Endothelial cell of umbilical vein (primary cell): ENCODE data around the gene PRR11. TPM values are rescaled to one million over a fixed set of nuclear protein-coding genes. Genes with fewer than 3 reads are reported as not detected.

Experiments
- BruUV-seq: library from RNA; stranded (reverse); fragments of 400-500 nt; replicated peaks from 2 replicates; lab custom pipeline; 2021; lab: Mats Ljungman, UMichigan
- CTCF ChIA-PET: fragments of 300-600, 350-600 bp; sonication (Branson Sonifier 250); formaldehyde crosslinking; loops from one replicate; lab custom pipeline; 2021; ENCODE audit warnings: antibody characterized with exemption, inconsistent platforms; lab: Charles Lee
- POLR2A ChIA-PET: fragments of 300-600, 350-600 bp; sonication (Branson Sonifier 250); formaldehyde crosslinking; loops from one replicate; lab custom pipeline; 2021; ENCODE audit warnings: antibody characterized with exemption, inconsistent platforms; lab: Charles Lee
- DNase-seq: peaks from one replicate; pipeline ENCODE4 v3.0.0-alpha.2; 2011; ENCODE audit warnings: low read depth, low spot score
- FAIRE-seq: peaks from 2 replicates; lab custom pipeline; 2011; peaks lifted over from hg19 to GRCh38; lab: Jason Lieb, UNC
- H2AFZ ChIP-seq: 2 replicates; pipeline ENCODE4 v1.6.0; 2012; ENCODE audit warnings: low read depth, low read length, control low read depth, inconsistent platforms
- H3K27ac ChIP-seq: 2 replicates; pipeline ENCODE4 v1.5.1; 2011; ENCODE audit warnings: low read depth, mild to moderate bottlenecking, control low read depth, low read length, moderate library complexity; ENCODE audit not compliant: insufficient read depth
- H3K27me3 ChIP-seq, 2 experiments: 2 replicates each; pipeline versions ENCODE4 v1.6.0 to v1.6.1; 2011; ENCODE audit warnings: low read length in 2 of 2, mixed read lengths in 1 of 2; ENCODE audit not compliant: control insufficient read depth in 2 of 2, insufficient read depth in 2 of 2
- H3K36me3 ChIP-seq, 2 experiments: 2 replicates in 1 of 2; 3 replicates in 1 of 2; pipeline ENCODE4 v1.5.1; 2011; ENCODE audit warnings: low read length in 2 of 2, mild to moderate bottlenecking in 1 of 2, moderate library complexity in 1 of 2; ENCODE audit not compliant: control insufficient read depth in 2 of 2, insufficient read depth in 2 of 2; ENCODE audit errors: extremely low read depth in 1 of 2
- H3K4me1 ChIP-seq: 3 replicates; pipeline ENCODE4 v1.5.1; 2011; ENCODE audit warnings: mild to moderate bottlenecking, low read length; ENCODE audit not compliant: control insufficient read depth, insufficient read depth; ENCODE audit errors: extremely low read depth
- H3K4me2 ChIP-seq: 2 replicates; pipeline ENCODE4 v1.6.1; 2011; ENCODE audit warnings: low read length, control low read depth, mixed read lengths; ENCODE audit not compliant: insufficient read depth
- H3K4me3 ChIP-seq, 3 experiments: fragments of 200-600 bp in 1 of 3; sonication (generic), shearing (Covaris generic) in 1 of 3; replicated peaks in 1 of 3; 2 replicates each; pipeline ENCODE4 v1.5.1; 2011 to 2016; ENCODE audit warnings: control low read depth in 3 of 3, low read length in 3 of 3, mild to moderate bottlenecking in 2 of 3, inconsistent platforms in 1 of 3, low read depth in 1 of 3, moderate library complexity in 1 of 3; ENCODE audit not compliant: insufficient read depth in 1 of 3
- H3K79me2 ChIP-seq: 2 replicates; pipeline ENCODE4 v1.6.0; 2012; ENCODE audit warnings: low read length, inconsistent platforms; ENCODE audit not compliant: control insufficient read depth, insufficient read depth
- H3K9ac ChIP-seq: replicated peaks from 2 replicates; pipeline ENCODE3; 2011; ENCODE audit warnings: low read length, control low read depth; ENCODE audit not compliant: insufficient read depth; ENCODE audit errors: extremely low read depth
- H3K9me1 ChIP-seq: replicated peaks from 3 replicates; pipeline ENCODE4 v1.6.0; 2011; ENCODE audit warnings: mild to moderate bottlenecking, low read length; ENCODE audit not compliant: control insufficient read depth, insufficient read depth; ENCODE audit errors: extremely low read depth
- H3K9me3 ChIP-seq: replicated peaks from 2 replicates; pipeline ENCODE4 v1.5.1; 2012; ENCODE audit warnings: low read length, inconsistent platforms; ENCODE audit not compliant: control insufficient read depth, insufficient read depth
- H4K20me1 ChIP-seq: replicated peaks from 2 replicates; pipeline ENCODE3; 2011; ENCODE audit warnings: mild to moderate bottlenecking, low read length; ENCODE audit not compliant: control insufficient read depth, insufficient read depth; ENCODE audit errors: extremely low read depth
- EZH2 ChIP-seq: IDR thresholded peaks from 2 replicates; pipeline ENCODE4 v1.6.1; 2012; ENCODE audit warnings: borderline replicate concordance, low read depth, mild to moderate bottlenecking, moderate library complexity, low read length, inconsistent platforms; ENCODE audit not compliant: severe bottlenecking
- FOS ChIP-seq: IDR thresholded peaks from 2 replicates; pipeline ENCODE4 v1.6.1; 2011; ENCODE audit warnings: mild to moderate bottlenecking, low read length, moderate library complexity, borderline replicate concordance; ENCODE audit not compliant: insufficient read depth
- GATA2 ChIP-seq: IDR thresholded peaks from 2 replicates; pipeline ENCODE4 v1.7.0; 2011; ENCODE audit warnings: low read depth, mild to moderate bottlenecking, moderate library complexity, mixed read lengths, low read length; ENCODE audit not compliant: insufficient read length, insufficient read depth
- JUN ChIP-seq: IDR thresholded peaks from 2 replicates; pipeline ENCODE4 v1.6.1; 2011; ENCODE audit warnings: borderline replicate concordance, low read depth; ENCODE audit not compliant: insufficient read length, insufficient read depth
- MAX ChIP-seq: IDR thresholded peaks from 2 replicates; pipeline ENCODE4 v1.6.1; 2011; ENCODE audit not compliant: insufficient read depth, insufficient read length
- MYC ChIP-seq: IDR thresholded peaks from one replicate; pipeline ENCODE4 v1.6.1; 2011; ENCODE audit warnings: mild to moderate bottlenecking, low read depth, low read length
- POLR2A ChIP-seq: IDR thresholded peaks from 2 replicates; pipeline ENCODE4 v1.6.1; 2012; ENCODE audit warnings: low read depth, mild to moderate bottlenecking, control low read depth, low read length
- POLR2AphosphoS5 ChIP-seq: IDR thresholded peaks from 2 replicates; pipeline ENCODE4 v1.6.1; 2012; ENCODE audit warnings: low read depth, mild to moderate bottlenecking, control low read depth, low read length, moderate library complexity; ENCODE audit not compliant: insufficient read depth
- dilution Hi-C: fragments of 300-500 bp; cut with MboI; formaldehyde crosslinking; loops from one replicate; pipeline ENCODE4 v1.15.0; 2019; ENCODE audit warnings: low sequenced_read_pairs; ENCODE audit not compliant: extremely low pct_ligation_motif_present
- intact Hi-C: fragments of 100-400 bp; cut with micrococcal nuclease; formaldehyde crosslinking; loops from one replicate; pipeline ENCODE4 v1.10.0; 2022
- polyA plus RNA-seq, 4 experiments: library from polyadenylated mRNA; depleted of rRNA in 3 of 4; stranded (reverse) in 3 of 4; unstranded in 1 of 4; fragments of >200 nt; gene quantifications; 2 replicates each; pipeline versions ENCODE4 v1.2.1 to v1.2.3, GENCODE V29; 2011 to 2012; ENCODE audit warnings: missing spikeins in 1 of 4
- total RNA-seq: library from RNA; stranded (reverse); gene quantifications from 2 replicates; pipeline ENCODE4 v1.2.3, GENCODE V29; 2021
- TF ChIP-seq, protein P1 (sequence below), 2 donors: IDR thresholded peaks; 1 replicate in 1 of 2; 2 replicates in 1 of 2; pipeline ENCODE4 v1.5.1; 2011; ENCODE audit warnings: low read length in 2 of 2, mild to moderate bottlenecking in 2 of 2, moderate library complexity in 2 of 2, control low read depth in 1 of 2, inconsistent platforms in 1 of 2, low read depth in 1 of 2; ENCODE audit not compliant: insufficient read depth in 1 of 2; ENCODE audit errors: extremely low read depth in 1 of 2

PRR11 gene
- total and polyA plus RNA-seq, 2 donors (not counting 3 experiments of a cell fraction or from before 2014, with no cell fraction given): 28.8 to 86.3 TPM

GRCh38 chr17:59139939-59140338, 15.6 kb upstream of the PRR11 start:
- Histone ChIP-seq H2AFZ (no peak overlapping the region), H4K20me1 (peaks cover 2% of the 10 kb centered on the region), H3K9ac (no peak overlapping the region), H3K27ac (no peak overlapping the region), H3K4me3 (no peak overlapping the region), H3K36me3 (no peaks in the 10 kb centered on the region), H3K9me3 (no peaks in the 10 kb centered on the region), H3K9me1 (no peaks in the 10 kb centered on the region), H3K4me2 (no peak overlapping the region), H3K27me3 (no peaks in the 10 kb centered on the region), H3K79me2 (peaks cover 92% of the 10 kb centered on the region), H3K4me1 (no peaks in the 10 kb centered on the region)
- ChIA-PET POLR2A (no interaction called here), CTCF (interaction anchor here (1.1 kb wide), 1 partner anchor 12 kb away, joined by 5 read pairs; no protein-coding TSS in a partner anchor)
- no peak for TF ChIP-seq MAX
- TF ChIP-seq POLR2AphosphoS5: no peak
- TF ChIP-seq POLR2A: no peak
- no peak for TF ChIP-seq EZH2
- no peak for TF ChIP-seq MYC
- TF ChIP-seq, protein P1, sequence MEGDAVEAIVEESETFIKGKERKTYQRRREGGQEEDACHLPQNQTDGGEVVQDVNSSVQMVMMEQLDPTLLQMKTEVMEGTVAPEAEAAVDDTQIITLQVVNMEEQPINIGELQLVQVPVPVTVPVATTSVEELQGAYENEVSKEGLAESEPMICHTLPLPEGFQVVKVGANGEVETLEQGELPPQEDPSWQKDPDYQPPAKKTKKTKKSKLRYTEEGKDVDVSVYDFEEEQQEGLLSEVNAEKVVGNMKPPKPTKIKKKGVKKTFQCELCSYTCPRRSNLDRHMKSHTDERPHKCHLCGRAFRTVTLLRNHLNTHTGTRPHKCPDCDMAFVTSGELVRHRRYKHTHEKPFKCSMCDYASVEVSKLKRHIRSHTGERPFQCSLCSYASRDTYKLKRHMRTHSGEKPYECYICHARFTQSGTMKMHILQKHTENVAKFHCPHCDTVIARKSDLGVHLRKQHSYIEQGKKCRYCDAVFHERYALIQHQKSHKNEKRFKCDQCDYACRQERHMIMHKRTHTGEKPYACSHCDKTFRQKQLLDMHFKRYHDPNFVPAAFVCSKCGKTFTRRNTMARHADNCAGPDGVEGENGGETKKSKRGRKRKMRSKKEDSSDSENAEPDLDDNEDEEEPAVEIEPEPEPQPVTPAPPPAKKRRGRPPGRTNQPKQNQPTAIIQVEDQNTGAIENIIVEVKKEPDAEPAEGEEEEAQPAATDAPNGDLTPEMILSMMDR (IDR thresholded peaks at IDR 0.05; ENCODE audit: extremely low read depth in 1 of 2, insufficient read depth in 1 of 2, low read depth in 1 of 2, low read length in 2 of 2): no peak
- TF ChIP-seq FOS: no peak
- TF ChIP-seq JUN: no peak
- no peak for TF ChIP-seq GATA2
- FAIRE-seq (no peak), DNase-seq (no peak)
- intact Hi-C loops (no loop called here), dilution Hi-C loops (no loop called here)
- no TSS peak for BruUV-seq
